NCI-H345 treated with DMSO at 0.1 percent for 48 hours (cell line): ENCODE data around the gene CATSPER3.

Source experiments
- DNase-seq: peaks from one replicate; lab custom pipeline; 2025; ENCODE audit not compliant: unreplicated experiment; lab: John Stamatoyannopoulos, UW

CATSPER3 gene

DNA sequence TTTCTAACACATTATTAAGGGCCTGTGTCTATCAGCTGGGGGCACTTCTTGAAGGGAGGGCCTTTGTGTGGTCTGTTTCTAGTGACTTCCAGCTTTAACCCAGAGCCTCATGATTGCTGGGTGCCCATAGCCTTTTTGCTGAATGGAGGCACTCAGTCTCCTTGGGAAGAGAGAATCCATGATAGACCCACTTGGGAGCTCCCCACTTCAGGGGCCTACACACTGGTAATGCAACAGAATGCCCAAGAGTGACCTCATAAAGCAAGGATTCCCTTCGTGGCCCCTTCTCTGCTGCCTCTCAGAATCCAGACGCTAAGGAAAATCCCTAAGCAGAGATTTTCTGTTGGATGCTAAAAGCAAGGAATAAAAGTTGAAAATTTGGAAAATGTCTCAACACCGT lies at the start of gene CATSPER3:
CATSPER3 (plus strand) TSS at position 301 of the 400 bp plus-strand sequence; CDS start at position 386, 85 bp downstream.
- DNase-seq = no peak

GRCh38 chr5:134918861-134919260 lies 48.8 kb upstream of the CATSPER3 start:
- no peak for DNase-seq

- no peak for DNase-seq
Measured at GRCh38 chr5:134920848-134921575, 46.7 kb upstream of the CATSPER3 start.

DNA sequence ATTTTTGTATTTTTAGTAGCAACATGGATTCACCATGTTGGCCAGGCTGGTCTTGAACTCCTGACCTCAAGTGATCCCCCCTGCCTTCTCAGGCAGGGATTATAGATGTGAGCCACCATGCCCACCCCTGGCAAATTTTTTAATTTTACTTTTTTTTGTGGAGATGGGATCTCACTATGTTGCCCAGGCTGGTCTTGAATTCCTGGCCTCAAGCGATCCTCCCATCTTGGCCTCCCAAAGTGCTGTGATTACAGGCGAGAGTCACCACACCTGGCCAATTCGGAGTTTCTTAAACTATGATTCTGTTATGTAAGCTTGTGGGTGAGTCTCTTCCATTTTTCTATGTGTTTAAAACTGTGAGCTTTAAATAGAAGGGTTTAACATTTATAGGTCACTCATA lies 35.2 kb upstream of the CATSPER3 start:
- no peak for DNase-seq

DNA sequence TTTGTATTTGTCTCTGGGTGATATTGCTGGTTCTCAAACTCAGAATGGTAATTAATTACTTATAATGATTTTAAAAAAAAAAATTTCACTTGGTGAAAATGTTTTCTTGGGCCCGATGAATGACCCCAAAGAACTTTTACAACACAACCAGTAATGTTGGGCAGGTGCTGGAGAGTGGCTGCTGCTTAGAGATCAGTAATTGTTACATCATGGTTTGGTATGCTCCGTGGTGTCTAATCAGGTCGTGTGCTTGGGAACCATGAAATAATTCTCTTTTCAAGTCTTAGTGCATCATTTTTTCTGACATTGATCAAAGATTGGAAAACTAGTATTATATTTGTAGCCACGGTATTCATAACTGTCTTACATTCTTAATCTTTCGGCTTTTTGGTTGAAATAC lies 33.5 kb upstream of the CATSPER3 start:
- no peak for DNase-seq

- no peak for DNase-seq
Measured at GRCh38 chr5:134935711-134936602, 31.8 kb upstream of the CATSPER3 start.

DNA sequence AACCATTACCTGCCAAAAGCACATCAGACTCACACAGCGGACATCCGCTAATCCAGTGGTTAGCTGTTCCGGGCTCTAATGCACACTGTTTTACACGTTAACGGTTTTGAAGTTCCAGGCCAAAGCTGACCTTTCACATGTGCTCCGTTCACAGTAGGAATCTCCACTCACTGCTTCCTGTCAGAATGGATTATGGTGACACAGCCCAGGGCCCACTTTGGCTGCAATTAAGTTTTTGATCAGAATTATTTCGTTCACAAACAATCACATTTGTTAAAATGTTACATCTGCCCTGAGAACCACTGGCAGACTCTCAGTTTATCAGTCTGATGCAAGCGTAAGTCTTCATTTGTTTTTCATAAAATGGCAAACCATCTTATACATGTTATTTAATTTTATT lies 30.2 kb upstream of the CATSPER3 start:
- DNase-seq = no peak

DNA sequence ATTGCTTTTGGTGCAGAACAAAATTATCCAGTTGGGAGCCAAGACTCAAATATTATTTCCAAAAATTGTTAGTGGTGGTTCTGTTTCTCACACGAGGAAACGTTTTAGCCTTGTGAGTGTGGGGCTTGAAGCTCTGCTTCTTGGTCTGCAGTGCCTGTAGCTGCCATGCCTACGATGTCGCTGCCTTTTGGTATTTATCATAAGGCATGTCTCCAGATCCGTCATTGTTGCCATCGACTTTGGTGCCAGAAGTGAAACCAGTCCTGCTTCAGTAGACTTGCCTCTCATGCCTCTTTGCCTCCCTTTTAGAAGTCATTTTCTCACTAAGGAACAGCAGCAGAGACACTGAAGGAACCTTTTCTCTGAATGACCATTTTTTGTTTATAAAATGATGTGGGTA lies 29.7 kb upstream of the CATSPER3 start:
- no peak for DNase-seq

- DNase-seq = no peak
Measured at GRCh38 chr5:134939500-134939899, 28.2 kb upstream of the CATSPER3 start.

GRCh38 chr5:134943547-134943946 lies 24.2 kb upstream of the CATSPER3 start:
- no peak for DNase-seq

GRCh38 chr5:134944630-134945029 lies 23.1 kb upstream of the CATSPER3 start:
- no peak for DNase-seq

DNA sequence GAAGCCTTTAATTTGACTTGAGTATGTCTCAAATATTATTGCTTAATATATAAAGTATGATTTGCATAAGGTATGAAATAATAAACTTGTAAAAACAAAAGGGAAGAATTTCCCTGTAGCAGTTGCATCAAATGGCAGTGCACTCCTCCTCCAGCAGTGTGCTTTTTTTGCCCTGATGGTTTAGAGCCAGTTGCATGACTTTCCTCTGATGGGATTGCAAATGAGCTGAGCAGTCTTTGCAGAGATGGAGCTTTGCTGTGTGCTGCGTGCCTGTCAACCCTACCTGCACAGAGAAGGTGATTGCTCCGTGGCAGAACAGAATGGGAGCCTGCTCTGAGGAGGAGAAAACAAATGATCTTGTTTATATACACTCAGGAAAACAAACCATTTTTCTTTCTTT lies 22.7 kb upstream of the CATSPER3 start:
- DNase-seq = no peak

- no peak for DNase-seq
Measured at GRCh38 chr5:134948911-134949310, 18.8 kb upstream of the CATSPER3 start.

- DNase-seq = no peak
Measured at GRCh38 chr5:134949316-134949715, 18.4 kb upstream of the CATSPER3 start.

- DNase-seq = no peak
Measured at GRCh38 chr5:134957920-134958608, 9.6 kb upstream of the CATSPER3 start.

- no peak for DNase-seq
Measured at GRCh38 chr5:134958755-134959154, 9.0 kb upstream of the CATSPER3 start.

GRCh38 chr5:134963098-134963497 lies 4.6 kb upstream of the CATSPER3 start:
- DNase-seq = no peak

GRCh38 chr5:134964359-134965270 lies 3.1 kb upstream of the CATSPER3 start:
- DNase-seq = no peak

GRCh38 chr5:134965271-134965825 lies 2.4 kb upstream of the CATSPER3 start:
- no peak for DNase-seq

DNA sequence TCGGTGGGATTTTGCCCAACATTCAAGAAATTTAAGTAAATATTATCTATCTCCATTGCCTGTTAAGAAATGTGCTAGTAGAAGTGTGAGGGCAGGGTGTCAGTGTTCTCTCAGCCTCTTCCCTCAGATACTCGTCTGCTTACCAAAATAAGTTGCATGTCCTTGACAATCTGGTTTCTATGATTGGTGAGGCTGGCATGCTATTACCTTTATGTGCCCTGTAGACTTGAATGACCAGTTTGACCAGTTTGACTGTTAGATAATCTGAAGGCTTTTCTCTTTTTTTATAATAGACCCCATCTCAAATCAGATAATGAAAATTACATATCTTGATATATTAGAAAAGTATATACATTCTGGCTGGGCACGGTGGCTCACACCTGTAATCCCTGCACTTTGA lies 348 bp downstream of the CATSPER3 start:
- no peak for DNase-seq
